OCI-M2 (cell line): ENCODE measurements around the gene DCD.

Experiments used
- DNase-seq: peaks from one replicate; lab custom pipeline; 2025; ENCODE audit not compliant: unreplicated experiment; lab: John Stamatoyannopoulos, UW

DCD gene

GRCh38 chr12:54608769-54609168, 39.4 kb downstream of the DCD start:
- no peak for DNase-seq

- DNase-seq = no peak
These were observed 40.0 kb downstream of the DCD start for GRCh38 chr12:54608156-54608555.

DNA sequence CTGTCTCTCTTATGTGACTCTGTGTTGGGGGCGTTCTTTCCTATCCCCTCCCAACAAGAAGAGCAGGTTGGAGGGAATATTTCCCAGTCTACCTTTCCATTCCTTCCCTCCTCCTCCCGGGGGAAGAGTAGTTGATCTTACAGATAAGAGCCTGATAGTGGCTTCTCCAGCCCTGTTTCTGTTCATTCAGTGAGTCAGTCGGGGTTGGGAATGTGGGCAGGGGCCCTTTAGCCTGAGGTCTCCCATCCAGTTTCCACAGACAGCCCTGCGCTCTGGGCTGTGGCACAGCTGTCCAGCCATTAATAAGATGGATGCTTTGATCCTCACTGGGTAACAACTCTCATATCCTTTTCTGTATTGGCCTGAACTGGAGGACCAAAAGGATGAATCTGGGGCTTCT, 41.6 kb downstream of the DCD start:
- DNase-seq = no peak

GRCh38 chr12:54605138-54605970, 42.8 kb downstream of the DCD start:
- DNase-seq = no peak

- no peak for DNase-seq
These were observed 43.7 kb downstream of the DCD start for GRCh38 chr12:54604436-54604835.

- DNase-seq = no peak
These were observed 44.3 kb downstream of the DCD start for GRCh38 chr12:54603872-54604271.

GRCh38 chr12:54603173-54603814, 44.9 kb downstream of the DCD start:
- DNase-seq = no peak

DNA sequence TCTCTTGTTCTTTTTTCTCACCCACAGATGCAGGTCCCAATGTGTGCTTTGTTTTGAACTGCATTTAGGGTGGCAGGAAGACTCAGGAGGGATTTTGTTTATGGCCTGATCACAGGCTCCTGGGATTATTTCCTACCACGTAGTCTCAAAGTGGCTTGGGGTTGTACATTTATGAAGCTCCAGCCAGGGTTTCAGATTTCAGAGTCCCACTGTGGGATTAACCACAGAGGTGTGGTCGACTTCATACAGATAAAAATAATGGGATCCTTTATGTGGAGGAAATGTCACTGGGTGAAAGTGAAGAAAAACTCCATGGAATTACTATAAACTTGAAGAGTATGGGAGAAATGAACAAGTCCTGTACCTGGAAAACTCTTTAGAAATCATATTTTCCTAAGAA, 45.5 kb downstream of the DCD start:
- no peak for DNase-seq

DNA sequence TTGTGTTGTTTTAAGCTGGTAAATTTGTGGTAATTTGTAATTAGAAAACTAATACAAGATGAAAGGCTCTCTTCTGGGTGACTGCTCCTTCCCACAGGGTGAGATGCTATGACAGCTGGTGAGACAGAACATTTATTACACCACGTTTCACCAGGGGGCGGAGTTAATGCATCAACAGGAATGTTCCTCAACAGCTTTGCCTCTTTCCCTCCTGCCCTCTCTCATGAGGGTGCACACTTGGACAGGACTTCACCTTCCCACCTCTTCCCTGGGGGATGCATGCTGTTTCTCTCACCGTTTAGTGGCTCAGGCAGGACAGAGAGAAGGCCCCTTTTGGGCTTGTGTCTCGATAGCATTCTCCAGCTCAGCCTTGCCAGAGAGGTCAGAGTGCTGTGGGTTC, 46.3 kb downstream of the DCD start:
- no peak for DNase-seq

- no peak for DNase-seq
These were observed 49.2 kb downstream of the DCD start for GRCh38 chr12:54598970-54599369.

GRCh38 chr12:54596526-54596946, 51.6 kb downstream of the DCD start:
- peak; percentile 16 for DNase-seq

DNA sequence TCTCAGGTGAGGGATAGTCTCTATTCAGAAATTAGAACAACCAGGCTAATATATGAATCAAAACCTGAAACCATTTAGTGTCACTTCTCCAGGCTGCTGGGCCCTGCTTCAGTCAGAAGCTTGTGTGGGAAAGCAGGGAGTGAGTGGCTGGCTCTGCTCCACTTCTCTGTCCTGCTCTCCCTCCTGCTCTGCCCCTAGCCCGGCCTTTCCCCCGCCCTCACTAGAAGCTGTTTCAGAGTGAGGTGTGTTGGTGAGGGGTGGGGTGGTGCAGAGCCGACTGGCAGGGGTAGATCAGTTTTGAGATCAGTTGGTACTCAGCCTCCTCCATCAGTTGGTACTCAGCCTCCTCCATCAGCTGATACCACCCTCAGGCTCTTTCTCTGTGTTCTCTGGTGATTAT, 52.7 kb downstream of the DCD start:
- DNase-seq = no peak
